Prostate gland (tissue), 2 donors: ENCODE results near the gene MYO1D. TPM values are rescaled to one million over a fixed set of nuclear protein-coding genes. Genes with fewer than 3 reads are reported as not detected.

Source experiments
- DNase-seq: peaks from one replicate; pipeline ENCODE4 v3.0.0-alpha.2; 2019; ENCODE audit warnings: low spot score
- H3K27ac ChIP-seq, 2 donors: fragments of 200-600 bp; sonication (generic); 2 replicates each; pipeline ENCODE4 v1.5.1; 2017 to 2019
- H3K27me3 ChIP-seq: fragments of 200-600 bp; sonication (generic); replicated peaks from 2 replicates; pipeline ENCODE4 v1.5.1; 2019; ENCODE audit not compliant: insufficient read depth
- H3K36me3 ChIP-seq, 2 donors: fragments of 200-600 bp; sonication (generic); 1 replicate in 1 of 2; 2 replicates in 1 of 2; pipeline versions ENCODE4 v1.5.1 to v1.8.1; 2017 to 2019
- H3K4me1 ChIP-seq: fragments of 200-600 bp; sonication (generic); replicated peaks from 2 replicates; pipeline ENCODE4 v1.5.1; 2019
- H3K4me3 ChIP-seq, 2 donors: fragments of 200-600 bp; sonication (generic); 2 replicates each; pipeline ENCODE4 v1.5.1; 2017 to 2019
- H3K9me3 ChIP-seq: fragments of 200-600 bp; sonication (generic); 2 replicates; pipeline ENCODE4 v1.5.1; 2017
- POLR2A ChIP-seq: fragments of 450-650 bp; IDR thresholded peaks from one replicate; pipeline ENCODE4 v1.6.1; 2016; ENCODE audit warnings: antibody characterized with exemption, mild to moderate bottlenecking
- POLR2AphosphoS5 ChIP-seq: sonication (generic); formaldehyde crosslinking; IDR thresholded peaks from one replicate; pipeline ENCODE4 v1.6.1; 2017; ENCODE audit warnings: antibody characterized with exemption
- WGBS: methylation state at CpG from one replicate; pipeline ENCODE4 v1.1.5; 2018; 5-methylcytosine and 5-hydroxymethylcytosine counted together
- intact Hi-C: fragments of 100-400 bp; cut with DNase I; formaldehyde crosslinking; loops from one replicate; pipeline ENCODE4 v1.14.2; 2022
- total RNA-seq, 2 donors: library from RNA; depleted of rRNA; stranded (reverse); fragments of >200 nt; gene quantifications; one replicate each; pipeline ENCODE4 v1.1.0, GENCODE V29; 2016
- TF ChIP-seq, protein P1 (sequence below), 4 experiments: fragments of 200-600 bp in 2 of 4; fragments of 450-650 bp in 2 of 4; sonication (generic) in 2 of 4; IDR thresholded peaks; 1 replicate in 3 of 4; 2 replicates in 1 of 4; pipeline ENCODE4 v1.5.1; 2016 to 2019; ENCODE audit warnings: antibody characterized with exemption in 4 of 4, mild to moderate bottlenecking in 2 of 4, moderate library complexity in 2 of 4

MYO1D gene
- total RNA-seq, 2 donors from 2014 or later = 44.2 to 45.2 TPM

DNA sequence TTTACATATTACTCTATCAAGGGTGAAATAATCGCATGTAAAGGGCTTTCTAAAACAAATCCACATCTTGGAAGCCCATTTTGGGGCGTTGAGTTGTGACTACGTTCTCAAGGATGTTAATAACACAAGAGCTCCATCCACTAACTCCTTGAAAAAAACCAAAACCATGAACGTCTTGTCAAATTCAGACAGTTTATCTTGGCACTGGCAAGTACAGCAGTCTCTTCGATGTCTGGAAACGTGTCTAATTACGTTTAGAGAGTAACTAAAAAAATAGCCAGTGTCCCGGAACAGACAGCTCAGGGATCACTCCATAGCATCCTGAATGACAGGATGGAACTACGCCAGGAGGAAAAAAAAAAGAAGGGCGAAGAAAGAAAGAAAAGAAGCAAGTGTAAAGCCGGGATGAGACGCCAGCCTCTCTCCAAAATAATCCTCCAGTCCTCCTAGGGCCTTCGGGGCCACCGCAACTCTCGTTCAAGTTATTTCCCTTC, 954 bp downstream of the MYO1D start:
- Histone ChIP-seq H3K27me3 (no peaks in the 10 kb centered on the region), H3K4me1 (no peaks in the 10 kb centered on the region), H3K27ac (peak overlapping the region; percentile 95 to 97), H3K9me3 (no peaks in the 10 kb centered on the region), H3K36me3 (no peaks in the 10 kb centered on the region), H3K4me3 (peak overlapping the region; percentile 87 to 97)
- peak; percentile 18 for TF ChIP-seq POLR2AphosphoS5
- TF ChIP-seq POLR2A = no peak
- intact Hi-C loops = loop anchor here (2.0 to 5.0 kb wide), 2 partner anchors 93 to 389 kb away; partner anchors contain the start of gene CDK5R1
- DNase-seq = no peak
- WGBS = 1% methylated on average over 15 of the region's 15 CpGs

GRCh38 chr17:32875230-32875917, 1.6 kb downstream of the MYO1D start:
- no peak for DNase-seq
- 61% methylated on average over 2 of the region's 2 CpGs for WGBS
- Histone ChIP-seq H3K27ac (peak overlapping the region; percentile 95 to 97), H3K9me3 (no peaks in the 10 kb centered on the region), H3K27me3 (no peaks in the 10 kb centered on the region), H3K36me3 (no peaks in the 10 kb centered on the region), H3K4me3 (peak overlapping the region in 1 of 2 donors; percentile 97), H3K4me1 (no peaks in the 10 kb centered on the region)
- intact Hi-C loops = loop anchor here (5.0 kb wide), 1 partner anchor 388 kb away; the partner anchor contains the start of gene CDK5R1
- TF ChIP-seq, protein P1, sequence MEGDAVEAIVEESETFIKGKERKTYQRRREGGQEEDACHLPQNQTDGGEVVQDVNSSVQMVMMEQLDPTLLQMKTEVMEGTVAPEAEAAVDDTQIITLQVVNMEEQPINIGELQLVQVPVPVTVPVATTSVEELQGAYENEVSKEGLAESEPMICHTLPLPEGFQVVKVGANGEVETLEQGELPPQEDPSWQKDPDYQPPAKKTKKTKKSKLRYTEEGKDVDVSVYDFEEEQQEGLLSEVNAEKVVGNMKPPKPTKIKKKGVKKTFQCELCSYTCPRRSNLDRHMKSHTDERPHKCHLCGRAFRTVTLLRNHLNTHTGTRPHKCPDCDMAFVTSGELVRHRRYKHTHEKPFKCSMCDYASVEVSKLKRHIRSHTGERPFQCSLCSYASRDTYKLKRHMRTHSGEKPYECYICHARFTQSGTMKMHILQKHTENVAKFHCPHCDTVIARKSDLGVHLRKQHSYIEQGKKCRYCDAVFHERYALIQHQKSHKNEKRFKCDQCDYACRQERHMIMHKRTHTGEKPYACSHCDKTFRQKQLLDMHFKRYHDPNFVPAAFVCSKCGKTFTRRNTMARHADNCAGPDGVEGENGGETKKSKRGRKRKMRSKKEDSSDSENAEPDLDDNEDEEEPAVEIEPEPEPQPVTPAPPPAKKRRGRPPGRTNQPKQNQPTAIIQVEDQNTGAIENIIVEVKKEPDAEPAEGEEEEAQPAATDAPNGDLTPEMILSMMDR (IDR thresholded peaks at IDR 0.05) = no peak
- TF ChIP-seq POLR2AphosphoS5 (no peak), POLR2A (no peak)

DNA sequence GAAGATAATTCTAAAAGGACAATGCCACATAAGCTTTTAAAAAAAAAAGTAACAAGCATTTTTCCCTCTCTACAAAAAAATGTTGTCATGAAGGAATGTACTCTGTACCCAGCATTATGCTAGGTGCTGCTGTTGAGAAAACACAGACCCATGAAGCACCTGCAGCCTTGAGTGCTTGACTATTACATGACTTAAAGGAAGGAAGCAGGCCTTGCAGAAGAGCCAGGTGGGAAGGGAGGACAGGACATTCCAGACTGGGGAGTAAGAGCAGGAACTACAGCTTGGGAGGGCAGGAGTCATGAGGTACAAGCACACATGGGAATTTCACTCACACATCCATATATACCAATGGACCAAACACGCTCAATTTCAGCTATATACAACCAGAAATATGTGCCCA, 3.8 kb downstream of the MYO1D start:
- Histone ChIP-seq H3K36me3 (no peaks in the 10 kb centered on the region), H3K27me3 (no peaks in the 10 kb centered on the region), H3K4me3 (no peak overlapping the region), H3K9me3 (no peaks in the 10 kb centered on the region), H3K27ac (no peak overlapping the region), H3K4me1 (no peaks in the 10 kb centered on the region)
- 93% methylated on average over 1 of the region's 1 CpG for WGBS
- no peak for DNase-seq
- TF ChIP-seq POLR2AphosphoS5 (no peak), POLR2A (no peak)
- TF ChIP-seq, protein P1 (IDR thresholded peaks at IDR 0.05) = no peak
- intact Hi-C loops = no loop called here

DNA sequence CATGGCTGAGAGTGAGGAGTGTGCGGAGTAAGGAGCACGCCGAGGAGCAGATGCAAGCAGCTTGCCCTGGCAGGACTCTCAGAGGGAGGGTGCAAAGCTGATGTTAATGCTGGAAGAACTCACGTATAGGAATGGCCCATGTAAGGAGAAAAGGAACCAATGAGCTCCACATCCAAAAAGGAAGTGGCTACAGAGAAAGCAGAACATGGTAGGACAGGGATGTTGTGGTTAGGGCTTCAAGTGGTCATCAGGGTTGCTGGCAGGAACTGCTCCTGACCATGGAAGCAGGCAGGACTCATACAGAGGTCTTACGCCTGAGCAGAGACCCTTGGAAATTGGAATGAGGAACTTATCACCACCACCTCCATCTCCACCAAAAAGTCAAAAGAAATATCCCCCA, 5.2 kb downstream of the MYO1D start:
- no peak overlapping the region for H3K27ac ChIP-seq
- TF ChIP-seq, protein P1 (IDR thresholded peaks at IDR 0.05) = no peak
- TF ChIP-seq POLR2A = no peak
- TF ChIP-seq POLR2AphosphoS5 = no peak
- no peaks in the 10 kb centered on the region for H3K27me3 ChIP-seq
- intact Hi-C loops = no loop called here
- no peaks in the 10 kb centered on the region for H3K9me3 ChIP-seq
- DNase-seq = no peak
- no peaks in the 10 kb centered on the region for H3K36me3 ChIP-seq
- H3K4me1 ChIP-seq = no peaks in the 10 kb centered on the region
- 65% methylated on average over 5 of the region's 5 CpGs for WGBS
- H3K4me3 ChIP-seq = no peak overlapping the region

DNA sequence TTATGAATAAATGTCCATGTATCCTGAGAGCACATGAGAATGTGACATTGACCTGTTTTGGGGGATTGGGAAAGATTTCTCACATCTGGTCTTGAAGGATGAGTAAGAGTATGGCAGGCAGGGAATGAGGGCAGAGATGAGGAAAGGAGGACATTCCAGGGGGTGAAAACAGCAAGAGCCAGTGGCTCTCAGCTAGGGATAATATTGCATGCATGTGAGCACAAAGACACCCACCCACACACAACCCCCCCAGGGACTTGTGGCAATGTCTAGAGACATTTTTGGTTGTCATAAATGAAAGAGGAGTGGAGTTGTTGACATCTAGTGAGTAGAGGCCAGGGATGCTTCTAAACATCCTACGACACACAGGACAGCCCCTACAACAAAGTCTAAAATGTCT, 6.0 kb downstream of the MYO1D start:
- no peak for DNase-seq
- Histone ChIP-seq H3K36me3 (no peaks in the 10 kb centered on the region), H3K4me3 (no peak overlapping the region), H3K27me3 (no peaks in the 10 kb centered on the region), H3K27ac (no peak overlapping the region), H3K4me1 (no peaks in the 10 kb centered on the region), H3K9me3 (no peaks in the 10 kb centered on the region)
- 91% methylated on average over 1 of the region's 1 CpG for WGBS
- intact Hi-C loops = no loop called here
- TF ChIP-seq, protein P1 (IDR thresholded peaks at IDR 0.05) = no peak
- TF ChIP-seq POLR2AphosphoS5 (no peak), POLR2A (no peak)
